Esophagus muscularis mucosa (tissue), 3 donors: ENCODE data around the gene MORC3.

Experiments used
- CTCF ChIP-seq, 3 experiments: fragments of 200-600 bp in 2 of 3; fragments of 450-650 bp in 1 of 3; sonication (generic) in 2 of 3; IDR thresholded peaks; one replicate each; pipeline ENCODE4 v1.5.1; 2017 to 2019; ENCODE audit warnings: antibody characterized with exemption in 3 of 3, mild to moderate bottlenecking in 2 of 3, moderate library complexity in 1 of 3
- POLR2AphosphoS5 ChIP-seq, 2 donors: sonication (generic); formaldehyde crosslinking; IDR thresholded peaks; one replicate each; pipeline ENCODE4 v1.6.1; 2017; ENCODE audit warnings: antibody characterized with exemption in 2 of 2

- TF ChIP-seq CTCF (IDR thresholded peaks at IDR 0.05) = no peak
- no peak for TF ChIP-seq POLR2AphosphoS5 (IDR thresholded peaks at IDR 0.05)
Observed at GRCh38 chr21:36354918-36355680, 35.1 kb downstream of the MORC3 start.
